D721Med (cell line): ENCODE results near the gene TRHDE.

Experiments used
- DNase-seq: peaks from one replicate; pipeline ENCODE4 v3.0.0; 2011; ENCODE audit warnings: low spot score; ENCODE audit not compliant: insufficient read length
- FAIRE-seq: peaks from 2 replicates; lab custom pipeline; 2011; peaks lifted over from hg19 to GRCh38; lab: Jason Lieb, UNC
- TF ChIP-seq, protein P1 (sequence below): IDR thresholded peaks from 2 replicates; pipeline ENCODE4 v1.5.1; 2012; ENCODE audit warnings: mild to moderate bottlenecking, control low read depth; ENCODE audit not compliant: insufficient read depth; ENCODE audit errors: missing control alignments

Gene TRHDE

DNA sequence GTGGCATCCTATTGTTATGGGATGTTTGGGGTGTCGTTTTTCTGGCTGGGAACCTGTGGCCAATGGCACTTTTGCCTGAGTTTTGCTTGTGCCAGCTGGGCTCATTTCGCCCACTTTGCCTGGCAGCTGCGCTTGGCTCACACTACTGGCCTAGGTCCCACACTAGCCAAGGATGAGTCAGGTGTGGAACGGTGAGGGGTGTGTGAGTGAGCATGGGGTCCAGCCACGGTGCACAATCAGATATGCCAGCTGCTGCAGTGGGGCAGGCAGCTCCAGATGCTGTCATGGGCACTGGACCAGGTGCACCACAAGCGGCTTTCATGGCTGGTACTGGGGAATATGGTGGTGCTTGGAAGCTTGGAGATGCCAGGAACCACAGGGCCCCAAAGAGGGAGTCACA lies 21.5 kb downstream of the TRHDE start:
- DNase-seq (no peak), FAIRE-seq (no peak)

DNA sequence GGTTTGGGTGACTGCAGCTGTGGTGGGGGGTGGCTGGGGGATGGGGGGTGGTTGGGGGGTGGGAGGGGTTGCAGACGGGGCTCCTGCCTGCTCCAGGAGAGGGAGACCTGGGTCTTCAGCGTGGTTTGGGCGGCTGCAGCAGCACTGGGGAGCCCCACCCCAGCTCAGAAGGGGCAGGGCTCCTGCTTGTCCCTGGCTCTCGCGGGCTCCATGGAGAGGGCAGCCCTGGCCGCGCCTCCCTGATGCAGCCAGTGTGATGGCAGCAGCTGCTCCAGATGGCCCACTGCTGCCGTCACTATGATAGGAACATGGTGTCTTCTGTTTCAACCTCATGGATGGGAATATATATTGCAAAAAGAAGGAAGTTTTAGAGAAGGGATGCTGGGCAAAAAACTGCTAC lies 22.9 kb downstream of the TRHDE start:
- DNase-seq (no peak), FAIRE-seq (no peak)
- TF ChIP-seq, protein P1, sequence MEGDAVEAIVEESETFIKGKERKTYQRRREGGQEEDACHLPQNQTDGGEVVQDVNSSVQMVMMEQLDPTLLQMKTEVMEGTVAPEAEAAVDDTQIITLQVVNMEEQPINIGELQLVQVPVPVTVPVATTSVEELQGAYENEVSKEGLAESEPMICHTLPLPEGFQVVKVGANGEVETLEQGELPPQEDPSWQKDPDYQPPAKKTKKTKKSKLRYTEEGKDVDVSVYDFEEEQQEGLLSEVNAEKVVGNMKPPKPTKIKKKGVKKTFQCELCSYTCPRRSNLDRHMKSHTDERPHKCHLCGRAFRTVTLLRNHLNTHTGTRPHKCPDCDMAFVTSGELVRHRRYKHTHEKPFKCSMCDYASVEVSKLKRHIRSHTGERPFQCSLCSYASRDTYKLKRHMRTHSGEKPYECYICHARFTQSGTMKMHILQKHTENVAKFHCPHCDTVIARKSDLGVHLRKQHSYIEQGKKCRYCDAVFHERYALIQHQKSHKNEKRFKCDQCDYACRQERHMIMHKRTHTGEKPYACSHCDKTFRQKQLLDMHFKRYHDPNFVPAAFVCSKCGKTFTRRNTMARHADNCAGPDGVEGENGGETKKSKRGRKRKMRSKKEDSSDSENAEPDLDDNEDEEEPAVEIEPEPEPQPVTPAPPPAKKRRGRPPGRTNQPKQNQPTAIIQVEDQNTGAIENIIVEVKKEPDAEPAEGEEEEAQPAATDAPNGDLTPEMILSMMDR = no peak

More for the DNA sequence above, 21.5 kb downstream of the TRHDE start:
- TF ChIP-seq, protein P1 = no peak

DNA sequence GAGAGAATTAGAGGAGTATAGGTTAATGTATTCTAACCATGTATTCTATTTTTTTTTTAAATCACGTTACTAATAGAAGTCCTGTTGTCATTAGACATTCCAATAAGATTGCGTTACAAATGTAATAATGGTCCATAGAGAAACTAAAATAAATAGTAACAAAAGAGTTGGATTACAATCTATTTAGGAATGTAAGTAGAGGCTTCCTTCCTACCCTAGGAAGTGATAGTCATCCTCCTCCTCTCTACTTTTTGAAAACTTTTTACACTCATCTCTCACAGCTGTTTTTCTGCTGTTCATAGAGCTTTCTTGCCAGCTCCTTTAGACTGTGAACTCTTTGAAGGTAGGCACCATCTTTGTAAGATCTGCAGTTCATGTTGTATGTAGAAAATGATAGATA lies 23.6 kb downstream of the TRHDE start:
- DNase-seq = no peak
- FAIRE-seq = no peak
- TF ChIP-seq, protein P1 = no peak

DNA sequence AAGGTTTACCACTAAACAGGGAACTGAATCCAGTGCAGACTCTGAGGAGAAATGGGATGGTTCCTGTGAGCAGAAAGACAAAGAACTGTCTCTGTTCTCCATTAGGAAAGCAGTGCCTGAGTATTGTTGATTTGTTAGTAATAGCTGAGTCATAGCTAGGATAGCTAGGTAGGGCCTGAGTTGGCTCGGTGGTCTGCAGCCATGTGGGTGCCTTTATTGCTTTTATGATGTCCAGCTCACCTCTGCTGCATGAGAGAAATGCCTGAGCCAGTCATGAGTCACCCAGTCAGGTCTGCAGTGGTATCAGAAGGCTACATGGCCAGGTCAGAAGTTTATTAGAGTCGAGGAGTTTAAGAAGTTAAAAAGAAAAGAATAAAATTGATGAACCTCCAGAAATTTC lies 24.2 kb downstream of the TRHDE start:
- DNase-seq (no peak), FAIRE-seq (no peak)
- TF ChIP-seq, protein P1 = no peak

DNA sequence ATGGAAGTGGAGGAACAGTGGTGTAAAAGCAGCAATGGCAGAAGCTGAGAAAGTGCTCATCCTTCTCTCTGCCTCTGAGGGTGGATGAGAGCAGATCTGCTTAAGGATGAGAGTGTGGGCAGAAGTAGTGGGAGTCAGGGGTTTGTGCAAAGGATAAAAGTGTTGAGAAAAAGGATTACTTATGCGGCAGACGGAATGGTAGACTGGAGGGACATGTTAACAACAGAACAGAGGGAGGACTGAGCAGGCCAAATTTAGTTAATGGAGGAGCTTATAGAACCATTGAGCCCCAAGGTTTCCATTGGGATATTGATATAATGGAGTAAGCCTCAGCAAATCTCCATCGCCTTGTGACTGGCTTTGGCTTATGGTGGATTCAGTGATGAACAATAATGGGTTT lies 25.5 kb downstream of the TRHDE start:
- FAIRE-seq (peak; percentile 87), DNase-seq (peak; percentile 45)
- TF ChIP-seq, protein P1 = no peak

DNA sequence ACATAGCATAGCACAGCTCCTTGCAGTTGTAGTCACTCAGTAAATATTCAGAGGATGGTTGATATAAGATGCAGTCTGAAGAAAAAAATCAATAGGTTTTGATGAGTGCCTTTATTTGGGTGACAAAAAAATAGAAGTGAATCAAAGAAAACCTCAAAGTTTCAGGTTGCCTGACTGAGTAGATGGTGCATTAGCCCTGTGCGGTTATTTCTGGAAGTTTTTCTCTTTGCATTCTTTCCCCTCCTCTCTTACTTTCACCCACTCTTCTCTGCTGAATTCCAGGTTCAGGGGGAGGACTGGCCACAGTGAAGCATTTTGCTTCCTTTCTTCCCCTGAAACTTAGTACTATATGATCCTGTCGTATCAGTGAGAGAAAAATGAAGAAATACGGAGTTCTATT lies 28.6 kb downstream of the TRHDE start:
- no peak for FAIRE-seq
- TF ChIP-seq, protein P1 = no peak
- no peak for DNase-seq

DNA sequence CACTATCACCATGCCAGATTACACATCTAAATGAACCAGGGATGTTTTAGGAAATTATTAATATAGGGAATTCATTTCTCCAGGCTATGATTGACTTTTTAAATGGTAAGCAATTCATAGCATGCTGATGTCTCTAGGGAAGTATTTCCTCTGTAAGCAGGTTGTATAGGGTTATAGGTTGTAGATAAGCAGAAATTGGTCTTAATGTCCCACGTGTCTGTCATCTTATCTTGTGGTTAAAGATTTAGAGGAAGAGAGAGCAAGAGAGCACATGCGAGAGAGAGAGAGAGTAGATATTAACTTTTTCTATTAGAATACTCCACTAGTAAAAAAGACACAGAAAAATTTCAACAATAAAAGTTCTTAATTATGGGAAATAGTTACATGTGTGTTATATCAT lies 32.6 kb downstream of the TRHDE start:
- TF ChIP-seq, protein P1 = no peak
- DNase-seq = no peak
- no peak for FAIRE-seq
